Measurements from ENCODE around the gene GDA. TPM values are rescaled to one million over a fixed set of nuclear protein-coding genes. Genes with fewer than 3 reads are reported as not detected.

GDA gene
- total and polyA plus RNA-seq, 2 of the 8 experiments (the other 6 are each of a cell fraction or from before 2014, with no cell fraction given): 0.35 to 3.0 TPM

GRCh38 chr9:72150661-72151060 is 1.4 kb downstream of the GDA start (continued):
- TF ChIP-seq CTCF (IDR thresholded peaks at IDR 0.05; ENCODE audit: control extremely low read depth in 1 of 3, insufficient read depth in 1 of 3, low read depth in 1 of 3, low read length in 3 of 3): no peak
- TF ChIP-seq SIX5 (IDR thresholded peaks at IDR 0.05; ENCODE audit: low read depth, low read length): no peak
- TF ChIP-seq SIRT6 (IDR thresholded peaks at IDR 0.05; ENCODE audit: low read length): no peak
- TF ChIP-seq NANOG (IDR thresholded peaks at IDR 0.05; ENCODE audit: insufficient read depth, low read depth, low read length, poor library complexity, severe bottlenecking): no peak
- no peak for TF ChIP-seq TBP (IDR thresholded peaks at IDR 0.05; ENCODE audit: low read depth, low read length)
- no peak for TF ChIP-seq BCL11A (IDR thresholded peaks at IDR 0.05; ENCODE audit: low read depth in 2 of 2, low read length in 2 of 2)
- no peak for TF ChIP-seq SIN3A (conservative IDR thresholded peaks at IDR 0.05 in 1 of 2, IDR thresholded peaks at IDR 0.05 in 1 of 2; ENCODE audit: low read depth in 1 of 2, low read length in 2 of 2)
- no peak for TF ChIP-seq NRF1 (IDR thresholded peaks at IDR 0.05; ENCODE audit: low read depth, low read length)
- no peak for TF ChIP-seq POU5F1 (IDR thresholded peaks at IDR 0.05; ENCODE audit: low read depth, low read length)
